Liver (tissue), 10 donors: ENCODE results near the gene LGALS7B. TPM values are rescaled to one million over a fixed set of nuclear protein-coding genes. Genes with fewer than 3 reads are reported as not detected.

ENCODE experiments used
- DNase-seq: peaks from one replicate; pipeline ENCODE4 v3.0.0-alpha.2; 2017; ENCODE audit warnings: low spot score
- H3K27ac ChIP-seq, 2 donors: one replicate each; pipeline ENCODE4 v1.7.0; 2013; ENCODE audit warnings: inconsistent platforms in 2 of 2, low read length in 2 of 2, control low read depth in 1 of 2, low read depth in 1 of 2, mild to moderate bottlenecking in 1 of 2
- H3K27me3 ChIP-seq, 4 donors: one replicate each; pipeline versions ENCODE4 v1.6.1 to v1.7.0; 2013; ENCODE audit warnings: low read length in 3 of 4, inconsistent platforms in 1 of 4, mild to moderate bottlenecking in 1 of 4, moderate library complexity in 1 of 4; ENCODE audit not compliant: control insufficient read depth in 4 of 4, insufficient read depth in 4 of 4
- H3K36me3 ChIP-seq, 4 donors: one replicate each; pipeline versions ENCODE4 v1.6.1 to v1.7.0; 2013; ENCODE audit warnings: low read length in 3 of 4, mild to moderate bottlenecking in 3 of 4, low read depth in 1 of 4, moderate library complexity in 1 of 4; ENCODE audit not compliant: control insufficient read depth in 4 of 4, insufficient read depth in 3 of 4
- H3K4me1 ChIP-seq, 4 donors: one replicate each; pipeline versions ENCODE4 v1.6.1 to v1.7.0; 2013; ENCODE audit warnings: low read length in 3 of 4, mild to moderate bottlenecking in 3 of 4, moderate library complexity in 1 of 4; ENCODE audit not compliant: control insufficient read depth in 4 of 4, insufficient read depth in 4 of 4
- H3K4me3 ChIP-seq, 3 donors: one replicate each; pipeline versions ENCODE4 v1.6.1 to v1.7.0; 2013; ENCODE audit warnings: low read length in 3 of 3, control low read depth in 1 of 3, low read depth in 1 of 3, mild to moderate bottlenecking in 1 of 3
- H3K9ac ChIP-seq, 2 donors: one replicate each; pipeline ENCODE4 v1.7.0; 2013; ENCODE audit warnings: low read length in 2 of 2, mild to moderate bottlenecking in 2 of 2, moderate library complexity in 2 of 2, control low read depth in 1 of 2, low read depth in 1 of 2
- H3K9me3 ChIP-seq, 4 donors: one replicate each; pipeline versions ENCODE4 v1.6.1 to v1.7.0; 2013; ENCODE audit warnings: low read length in 3 of 4; ENCODE audit not compliant: control insufficient read depth in 4 of 4
- EGR1 ChIP-seq, 2 donors: IDR thresholded peaks; 2 replicates each; pipeline ENCODE4 v1.6.1; 2016 to 2018; ENCODE audit warnings: antibody characterized with exemption in 2 of 2, low read depth in 2 of 2
- FOXA1 ChIP-seq: IDR thresholded peaks from 2 replicates; pipeline ENCODE4 v1.6.1; 2016; ENCODE audit warnings: antibody characterized with exemption
- FOXA2 ChIP-seq: IDR thresholded peaks from 2 replicates; pipeline ENCODE4 v1.6.1; 2016; ENCODE audit warnings: antibody characterized with exemption
- GABPA ChIP-seq, 2 donors: IDR thresholded peaks in 1 of 2; conservative IDR thresholded peaks in 1 of 2; 2 replicates each; pipeline ENCODE4 v1.6.1; 2016; ENCODE audit warnings: antibody characterized with exemption in 2 of 2, mild to moderate bottlenecking in 1 of 2, moderate library complexity in 1 of 2
- JUND ChIP-seq, 2 donors: IDR thresholded peaks; 2 replicates each; pipeline ENCODE4 v1.6.1; 2016; ENCODE audit warnings: antibody characterized with exemption in 2 of 2
- NR2F2 ChIP-seq: IDR thresholded peaks from 2 replicates; pipeline ENCODE4 v1.6.1; 2016; ENCODE audit warnings: antibody characterized with exemption
- RAD21 ChIP-seq, 2 donors: IDR thresholded peaks; 2 replicates each; pipeline ENCODE4 v1.6.1; 2016; ENCODE audit warnings: antibody characterized with exemption in 2 of 2, mild to moderate bottlenecking in 2 of 2
- RXRA ChIP-seq, 2 donors: IDR thresholded peaks; 2 replicates each; pipeline ENCODE4 v1.6.1; 2017 to 2018; ENCODE audit warnings: antibody characterized with exemption in 2 of 2, mild to moderate bottlenecking in 1 of 2
- SP1 ChIP-seq: IDR thresholded peaks from 2 replicates; pipeline ENCODE4 v1.6.1; 2018; ENCODE audit warnings: antibody characterized with exemption, mild to moderate bottlenecking
- TAF1 ChIP-seq: conservative IDR thresholded peaks from 2 replicates; pipeline ENCODE4 v1.6.1; 2016; ENCODE audit warnings: antibody characterized with exemption, mild to moderate bottlenecking
- YY1 ChIP-seq: IDR thresholded peaks from 2 replicates; pipeline ENCODE4 v1.6.1; 2016; ENCODE audit warnings: antibody characterized with exemption, mild to moderate bottlenecking
- WGBS: extraction: QIAGEN DNeasy Blood & Tissue Kit; methylation state at CpG from one replicate; pipeline ENCODE4 v1.1.7; 2013; 5-methylcytosine and 5-hydroxymethylcytosine counted together
- polyA plus RNA-seq, 2 donors: library from polyadenylated mRNA; stranded (reverse) in 1 of 2; unstranded in 1 of 2; fragments of 200-250 nt in 1 of 2; fragments of >200 nt in 1 of 2; fragmentation: Nextera tagmentation in 1 of 2; extraction: Ambion mirVana in 1 of 2; gene quantifications; one replicate each; pipeline versions ENCODE4 v1.2.1 to v1.2.3, GENCODE V29; 2013 to 2015
- small RNA-seq: library from RNA; depleted of rRNA; stranded (forward); fragments of <200 nt; gene quantifications from one replicate; pipeline ENCODE3, GENCODE V24; 2014
- total RNA-seq, 2 donors: library from RNA; depleted of rRNA; stranded (reverse); fragments of >200 nt; gene quantifications; one replicate each; pipeline ENCODE4 v1.2.3, GENCODE V29; 2014
- TF ChIP-seq, protein P1 (sequence below): IDR thresholded peaks from 2 replicates; pipeline ENCODE4 v1.6.1; 2016; ENCODE audit warnings: antibody characterized with exemption
- TF ChIP-seq, protein P2 (sequence below): IDR thresholded peaks from 2 replicates; pipeline ENCODE4 v1.6.1; 2016; ENCODE audit warnings: antibody characterized with exemption
- TF ChIP-seq, protein P3 (sequence below): fragments of 150-350 bp; IDR thresholded peaks from 2 replicates; pipeline ENCODE4 v1.5.1; 2017; ENCODE audit warnings: improper control_type of control experiment, low read depth, low read length; ENCODE audit not compliant: missing input control
- TF ChIP-seq, protein P4 (sequence below): IDR thresholded peaks from 2 replicates; pipeline ENCODE4 v1.6.1; 2016; ENCODE audit warnings: antibody characterized with exemption
- donor health status: healthy.
- donor health status: healthy.
- donor health status: healthy.
- donor health status: healthy.
- donor health status: healthy.

LGALS7B gene
- total and polyA plus RNA-seq, 4 donors: 0.36 TPM; not detected in 3

DNA sequence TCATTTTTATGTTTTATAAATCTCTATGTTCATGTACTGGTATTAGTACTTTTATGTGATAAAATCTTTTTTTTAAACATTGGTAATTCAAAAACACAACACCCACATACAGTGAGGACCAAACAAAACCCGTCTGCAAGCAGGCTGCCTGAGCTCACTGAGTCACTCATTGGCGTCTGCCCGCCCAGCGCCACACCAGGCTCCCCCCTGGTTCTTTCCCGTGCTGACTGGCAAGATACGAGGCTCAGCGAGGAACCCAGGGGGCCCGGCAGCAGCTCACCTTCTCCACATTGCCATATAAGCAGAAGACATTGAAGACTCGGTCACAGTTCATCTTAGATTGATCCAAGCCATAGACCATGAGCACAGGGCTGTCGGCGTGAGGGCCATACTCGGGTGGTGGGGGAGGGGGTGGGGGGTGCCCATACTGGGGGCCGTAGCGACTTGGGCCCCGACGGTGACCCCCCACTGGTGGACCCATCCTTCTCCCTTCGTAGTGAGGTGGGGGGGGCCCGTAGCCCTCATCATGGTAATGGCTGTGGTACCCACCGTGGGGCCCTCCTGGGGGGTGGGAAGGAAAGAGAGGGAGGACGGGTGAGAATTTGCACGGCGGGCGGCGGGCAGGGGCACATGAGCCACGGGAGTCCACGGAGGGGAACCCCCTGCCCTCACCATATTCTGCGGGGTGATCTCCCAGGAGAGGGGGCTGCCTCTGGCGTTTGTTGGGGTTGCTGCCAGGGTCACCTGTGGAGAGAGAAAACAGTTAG, 51.0 kb downstream of the LGALS7B start:
- Histone ChIP-seq H3K4me1 (peaks cover 27 to 88% (median 82%) of the 10 kb centered on the region in 4 donors), H3K27ac (peak overlapping the region in 1 of 2 donors; percentile 69), H3K9ac (no peak overlapping the region), H3K27me3 (no peaks in the 10 kb centered on the region), H3K36me3 (peaks cover 35 to 80% (median 73%) of the 10 kb centered on the region in 4 donors), H3K4me3 (no peak overlapping the region), H3K9me3 (no peaks in the 10 kb centered on the region)
- WGBS: 88% methylated on average over 28 of the region's 28 CpGs
- TF ChIP-seq GABPA (IDR thresholded peaks at IDR 0.05 in 1 of 2, conservative IDR thresholded peaks at IDR 0.05 in 1 of 2) (no peak), SP1 (no peak), EGR1 (IDR thresholded peaks at IDR 0.05; ENCODE audit: low read depth in 2 of 2) (no peak), NR2F2 (no peak), FOXA2 (no peak), FOXA1 (no peak), RXRA (IDR thresholded peaks at IDR 0.05) (no peak), RAD21 (IDR thresholded peaks at IDR 0.05) (no peak), JUND (IDR thresholded peaks at IDR 0.05) (no peak), TAF1 (no peak), YY1 (no peak)
- TF ChIP-seq, protein P1, sequence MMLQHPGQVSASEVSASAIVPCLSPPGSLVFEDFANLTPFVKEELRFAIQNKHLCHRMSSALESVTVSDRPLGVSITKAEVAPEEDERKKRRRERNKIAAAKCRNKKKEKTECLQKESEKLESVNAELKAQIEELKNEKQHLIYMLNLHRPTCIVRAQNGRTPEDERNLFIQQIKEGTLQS: no peak
- TF ChIP-seq, protein P2, sequence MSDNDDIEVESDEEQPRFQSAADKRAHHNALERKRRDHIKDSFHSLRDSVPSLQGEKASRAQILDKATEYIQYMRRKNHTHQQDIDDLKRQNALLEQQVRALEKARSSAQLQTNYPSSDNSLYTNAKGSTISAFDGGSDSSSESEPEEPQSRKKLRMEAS: no peak
- TF ChIP-seq, protein P3, sequence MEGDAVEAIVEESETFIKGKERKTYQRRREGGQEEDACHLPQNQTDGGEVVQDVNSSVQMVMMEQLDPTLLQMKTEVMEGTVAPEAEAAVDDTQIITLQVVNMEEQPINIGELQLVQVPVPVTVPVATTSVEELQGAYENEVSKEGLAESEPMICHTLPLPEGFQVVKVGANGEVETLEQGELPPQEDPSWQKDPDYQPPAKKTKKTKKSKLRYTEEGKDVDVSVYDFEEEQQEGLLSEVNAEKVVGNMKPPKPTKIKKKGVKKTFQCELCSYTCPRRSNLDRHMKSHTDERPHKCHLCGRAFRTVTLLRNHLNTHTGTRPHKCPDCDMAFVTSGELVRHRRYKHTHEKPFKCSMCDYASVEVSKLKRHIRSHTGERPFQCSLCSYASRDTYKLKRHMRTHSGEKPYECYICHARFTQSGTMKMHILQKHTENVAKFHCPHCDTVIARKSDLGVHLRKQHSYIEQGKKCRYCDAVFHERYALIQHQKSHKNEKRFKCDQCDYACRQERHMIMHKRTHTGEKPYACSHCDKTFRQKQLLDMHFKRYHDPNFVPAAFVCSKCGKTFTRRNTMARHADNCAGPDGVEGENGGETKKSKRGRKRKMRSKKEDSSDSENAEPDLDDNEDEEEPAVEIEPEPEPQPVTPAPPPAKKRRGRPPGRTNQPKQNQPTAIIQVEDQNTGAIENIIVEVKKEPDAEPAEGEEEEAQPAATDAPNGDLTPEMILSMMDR: no peak
- TF ChIP-seq, protein P4, sequence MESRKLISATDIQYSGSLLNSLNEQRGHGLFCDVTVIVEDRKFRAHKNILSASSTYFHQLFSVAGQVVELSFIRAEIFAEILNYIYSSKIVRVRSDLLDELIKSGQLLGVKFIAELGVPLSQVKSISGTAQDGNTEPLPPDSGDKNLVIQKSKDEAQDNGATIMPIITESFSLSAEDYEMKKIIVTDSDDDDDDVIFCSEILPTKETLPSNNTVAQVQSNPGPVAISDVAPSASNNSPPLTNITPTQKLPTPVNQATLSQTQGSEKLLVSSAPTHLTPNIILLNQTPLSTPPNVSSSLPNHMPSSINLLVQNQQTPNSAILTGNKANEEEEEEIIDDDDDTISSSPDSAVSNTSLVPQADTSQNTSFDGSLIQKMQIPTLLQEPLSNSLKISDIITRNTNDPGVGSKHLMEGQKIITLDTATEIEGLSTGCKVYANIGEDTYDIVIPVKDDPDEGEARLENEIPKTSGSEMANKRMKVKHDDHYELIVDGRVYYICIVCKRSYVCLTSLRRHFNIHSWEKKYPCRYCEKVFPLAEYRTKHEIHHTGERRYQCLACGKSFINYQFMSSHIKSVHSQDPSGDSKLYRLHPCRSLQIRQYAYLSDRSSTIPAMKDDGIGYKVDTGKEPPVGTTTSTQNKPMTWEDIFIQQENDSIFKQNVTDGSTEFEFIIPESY: no peak
- DNase-seq: no peak

DNA sequence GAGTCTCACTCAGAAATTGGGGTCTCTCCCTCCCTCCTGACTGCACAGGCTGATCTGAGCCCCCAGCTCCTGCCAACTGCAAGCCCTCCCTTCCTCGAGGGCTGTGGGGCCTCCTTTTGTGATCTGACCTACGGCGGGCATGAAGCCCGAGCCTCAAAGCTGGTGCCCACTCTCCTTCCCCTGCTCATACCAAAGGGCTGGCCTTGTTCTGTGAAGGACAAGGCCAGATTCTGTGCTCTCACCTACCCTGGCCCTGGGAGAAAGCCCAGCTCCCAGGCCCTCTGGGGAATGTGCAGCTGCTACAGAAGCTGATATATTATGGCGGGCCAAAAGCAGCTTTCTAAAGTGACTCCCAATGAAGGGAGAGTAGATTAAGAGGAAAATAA, 51.6 kb downstream of the LGALS7B start:
- TF ChIP-seq, protein P2: no peak
- no peak overlapping the region for H3K27ac ChIP-seq
- H3K9ac ChIP-seq: no peak overlapping the region
- no peaks in the 10 kb centered on the region for H3K27me3 ChIP-seq
- 95% methylated on average over 5 of the region's 5 CpGs for WGBS
- H3K4me1 ChIP-seq: peaks cover 27 to 88% (median 82%) of the 10 kb centered on the region in 4 donors
- no peak for DNase-seq
- H3K36me3 ChIP-seq: peaks cover 40 to 85% (median 77%) of the 10 kb centered on the region in 4 donors
- no peaks in the 10 kb centered on the region for H3K9me3 ChIP-seq
- no peak overlapping the region for H3K4me3 ChIP-seq

Small RNA genes lying within 50 kb of the gene (small RNA-seq; reads per million reads assigned to genes)
- gene RNU6-140P: not detected

Other genes with a start within 250 kb of the LGALS7B start
- gene MAP4K1, start 171.2 kb upstream of the LGALS7B start, total RNA-seq: 1 to 10 TPM; 1.8 to 2.1 TPM
- 1 to 10 TPM in 1 of 2 donors, under 1 TPM in 1; 0.89 to 3.1 TPM for gene MAP4K1, start 171.2 kb upstream of the LGALS7B start, polyA plus RNA-seq
- 100 to 1,000 TPM; 130 to 240 TPM for gene EIF3K, start 170.0 kb upstream of the LGALS7B start, total RNA-seq
- 100 to 1,000 TPM; 118 to 173 TPM for gene EIF3K, start 170.0 kb upstream of the LGALS7B start, polyA plus RNA-seq
- gene ACTN4, start 141.6 kb upstream of the LGALS7B start, total RNA-seq: 100 to 1,000 TPM in 1 of 2 donors, 10 to 100 TPM in 1; 93.9 to 164 TPM
- gene ACTN4, start 141.6 kb upstream of the LGALS7B start, polyA plus RNA-seq: 100 to 1,000 TPM in 1 of 2 donors, 10 to 100 TPM in 1; 35.4 to 104 TPM
- 10 to 100 TPM in 1 of 2 donors, 1 to 10 TPM in 1; 5.3 to 28.7 TPM for gene CAPN12, start 44.7 kb upstream of the LGALS7B start, total RNA-seq
- gene CAPN12, start 44.7 kb upstream of the LGALS7B start, polyA plus RNA-seq: 10 to 100 TPM in 1 of 2 donors, 1 to 10 TPM in 1; 3.8 to 12.3 TPM
- gene LGALS7, start 15.7 kb upstream of the LGALS7B start, total RNA-seq: not detected
- not detected for gene LGALS7, start 15.7 kb upstream of the LGALS7B start, polyA plus RNA-seq
- 10 to 100 TPM in 1 of 2 donors, under 1 TPM in 1; 0.42 to 13.7 TPM for gene LGALS4, start 23.7 kb downstream of the LGALS7B start, total RNA-seq
- 10 to 100 TPM; 10.5 to 40.6 TPM for gene LGALS4, start 23.7 kb downstream of the LGALS7B start, polyA plus RNA-seq
- 100 to 1,000 TPM; 226 to 259 TPM for gene ECH1, start 42.6 kb downstream of the LGALS7B start, total RNA-seq
- 1,000 to 10,000 TPM in 1 of 2 donors, 100 to 1,000 TPM in 1; 581 to 1,082 TPM for gene ECH1, start 42.6 kb downstream of the LGALS7B start, polyA plus RNA-seq
- gene HNRNPL, start 60.8 kb downstream of the LGALS7B start, total RNA-seq: 100 to 1,000 TPM; 115 to 166 TPM
- gene HNRNPL, start 60.8 kb downstream of the LGALS7B start, polyA plus RNA-seq: 10 to 100 TPM; 50.4 to 76.5 TPM
- gene RINL, start 89.1 kb downstream of the LGALS7B start, total RNA-seq: 1 to 10 TPM; 4.9 to 5.5 TPM
- gene RINL, start 89.1 kb downstream of the LGALS7B start, polyA plus RNA-seq: 1 to 10 TPM; 5.5 to 8.7 TPM
- 10 to 100 TPM; 21.8 to 42.2 TPM for gene SIRT2, start 110.4 kb downstream of the LGALS7B start, total RNA-seq
- gene SIRT2, start 110.4 kb downstream of the LGALS7B start, polyA plus RNA-seq: 10 to 100 TPM; 26.1 to 27.6 TPM
- 10 to 100 TPM; 10.0 to 19.7 TPM for gene NFKBIB, start 110.8 kb downstream of the LGALS7B start, total RNA-seq
- gene NFKBIB, start 110.8 kb downstream of the LGALS7B start, polyA plus RNA-seq: 10 to 100 TPM in 1 of 2 donors, 1 to 10 TPM in 1; 8.0 to 25.4 TPM
- gene CCER2, start 123.0 kb downstream of the LGALS7B start, total RNA-seq: under 1 TPM; 0.08 to 0.14 TPM
- under 1 TPM in 1 of 2 donors, not detected in 1; 0.16 TPM for gene CCER2, start 123.0 kb downstream of the LGALS7B start, polyA plus RNA-seq
- gene SARS2, start 141.6 kb downstream of the LGALS7B start, total RNA-seq: 10 to 100 TPM; 15.9 to 19.2 TPM
- 10 to 100 TPM; 16.4 to 17.8 TPM for gene SARS2, start 141.6 kb downstream of the LGALS7B start, polyA plus RNA-seq
- gene MRPS12, start 141.7 kb downstream of the LGALS7B start, total RNA-seq: 10 to 100 TPM; 19.0 to 20.2 TPM
- 10 to 100 TPM; 59.6 to 62.0 TPM for gene MRPS12, start 141.7 kb downstream of the LGALS7B start, polyA plus RNA-seq
- gene FBXO17, start 186.5 kb downstream of the LGALS7B start, total RNA-seq: 10 to 100 TPM; 21.3 to 31.9 TPM
- gene FBXO17, start 186.5 kb downstream of the LGALS7B start, polyA plus RNA-seq: 10 to 100 TPM; 19.7 to 25.6 TPM
- gene FBXO27, start 243.3 kb downstream of the LGALS7B start, total RNA-seq: 1 to 10 TPM; 3.1 to 4.3 TPM
- gene FBXO27, start 243.3 kb downstream of the LGALS7B start, polyA plus RNA-seq: 1 to 10 TPM; 2.1 to 5.0 TPM